Activated CD4-positive, alpha-beta T cell treated with anti-CD3 and anti-CD28 coated beads, Interleukin-2, amount 50 U/mL, for 24 hours (primary cell): ENCODE results near the gene NKG7.

Source experiments
- DNase-seq, 2 donors: peaks; one replicate each; pipeline ENCODE4 v3.0.0-alpha.2; 2020; ENCODE audit warnings: low read depth in 1 of 2, low spot score in 1 of 2

Gene NKG7

DNA sequence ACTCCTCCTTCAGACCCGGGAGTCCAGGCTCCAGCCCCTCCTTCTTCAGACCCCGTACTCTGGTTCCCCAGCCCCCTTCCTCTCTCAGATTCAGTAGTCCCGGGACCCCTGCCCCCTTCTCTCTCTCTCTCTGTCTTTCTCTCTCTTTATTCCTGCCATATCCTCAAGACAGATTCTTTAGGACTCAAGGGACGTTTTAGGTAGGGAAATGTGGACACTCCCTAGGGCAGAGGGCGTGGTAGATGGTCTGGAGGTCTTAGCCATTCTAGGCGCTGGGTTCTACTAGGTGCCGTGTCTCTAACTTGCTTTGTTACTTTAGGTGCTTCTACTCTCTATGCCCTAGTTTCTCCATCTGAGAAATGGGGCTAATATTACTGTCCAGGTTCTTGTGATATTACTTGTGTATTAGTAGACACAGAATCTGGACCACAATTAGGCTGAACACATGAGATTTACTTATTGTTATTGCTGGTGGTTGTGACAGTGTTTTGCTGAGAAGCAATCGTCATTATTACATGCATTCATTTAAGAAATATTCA lies 18.7 kb upstream of the NKG7 start:
- no peak for DNase-seq

DNA sequence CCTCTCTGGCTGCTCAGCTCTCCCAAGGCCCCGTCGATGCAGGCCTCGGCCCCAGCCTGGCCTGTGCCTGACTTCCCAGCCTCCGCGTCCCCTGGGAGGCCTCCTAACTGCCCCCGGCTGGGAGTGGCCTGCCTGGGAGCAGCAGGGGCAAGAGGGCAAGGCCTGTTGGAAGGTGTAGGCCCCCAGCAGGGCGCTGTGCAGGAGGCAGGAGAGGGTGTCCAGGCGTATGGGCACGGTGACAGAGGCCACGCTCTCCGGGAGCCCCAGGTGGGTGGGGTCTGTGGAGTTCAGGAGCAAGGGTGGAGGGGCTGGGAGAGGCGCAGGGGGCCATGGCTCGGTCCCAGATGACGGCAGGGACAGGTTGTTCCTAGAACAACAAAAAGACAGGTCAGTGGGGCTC lies 16.7 kb upstream of the NKG7 start:
- DNase-seq = no peak

DNA sequence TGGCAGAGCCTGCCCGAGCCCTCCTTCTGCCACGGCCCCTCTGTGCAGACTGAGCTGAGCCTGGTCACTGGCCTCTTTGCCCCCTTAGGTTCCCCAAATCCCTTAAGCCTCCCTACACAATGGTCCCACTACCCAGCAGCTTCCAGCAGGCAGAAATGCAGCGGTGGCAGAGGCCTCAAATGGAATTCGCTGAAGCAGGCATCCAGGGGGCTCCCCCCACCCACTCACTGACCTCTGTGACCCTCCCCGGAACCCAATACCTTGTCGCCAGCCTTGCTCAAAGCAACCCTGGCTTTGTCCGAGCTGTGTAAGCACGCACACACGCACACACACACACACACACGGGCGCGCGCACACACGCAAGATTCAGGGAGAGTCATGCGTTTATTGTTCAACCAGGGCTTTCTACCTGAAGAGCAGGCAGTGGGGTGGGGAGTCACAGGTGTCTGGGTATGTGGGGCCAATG lies 15.5 kb upstream of the NKG7 start, which contains the start of gene LIM2:
Gene LIM2 (minus strand): TSS at position 51 of the 466 bp plus-strand sequence. CDS start 531 bp downstream, outside the sequence.
- DNase-seq = no peak

DNA sequence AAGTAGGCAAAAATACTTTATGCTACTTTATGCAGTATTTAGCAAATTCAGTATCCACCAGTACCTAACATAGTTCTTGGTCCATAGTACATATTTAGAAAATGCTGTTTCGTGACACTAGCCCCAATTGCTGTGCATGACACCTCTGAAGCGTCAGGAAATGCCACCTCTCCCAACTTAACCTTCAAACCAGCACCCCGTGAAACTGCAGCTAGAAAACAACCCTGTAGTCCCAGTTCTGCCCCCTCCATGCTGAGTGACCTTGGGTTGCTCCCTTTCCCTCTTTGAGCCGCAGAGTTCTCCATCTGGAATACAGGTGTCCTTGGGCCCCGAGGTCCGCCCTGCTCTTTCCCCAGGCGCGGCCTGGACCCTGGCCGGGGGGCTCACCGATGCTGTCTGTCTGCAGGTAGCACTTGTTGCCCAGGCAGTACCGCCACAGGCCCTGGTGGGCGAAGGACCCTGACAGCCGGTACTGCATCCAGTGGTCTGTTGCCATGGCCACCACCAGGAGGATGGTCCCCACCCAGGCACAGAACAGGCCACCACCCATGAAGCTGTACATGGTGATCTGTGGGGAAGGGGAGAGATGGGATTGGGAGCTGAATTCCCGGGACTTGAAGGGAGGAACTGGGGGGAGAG lies 14.5 kb upstream of the NKG7 start:
- no peak for DNase-seq

DNA sequence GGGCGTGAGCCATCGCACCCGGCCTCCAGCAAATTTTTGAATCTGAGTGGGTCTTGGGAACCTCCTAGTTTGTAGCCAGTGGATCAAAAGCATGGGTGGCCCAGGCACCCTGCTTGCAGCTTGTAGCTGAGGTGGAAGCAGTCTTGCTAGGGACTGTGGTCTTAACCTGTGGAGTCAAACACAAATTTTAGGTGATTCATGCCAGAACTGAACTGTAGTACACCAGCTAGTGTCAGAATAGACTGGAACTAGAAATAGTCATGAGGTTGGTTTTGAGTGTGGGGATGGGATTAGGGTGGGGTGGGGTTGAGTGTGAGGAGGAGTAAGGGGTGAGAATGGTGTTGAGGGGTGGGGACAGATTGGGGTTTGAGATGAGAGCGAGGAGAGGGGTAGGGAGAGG lies 9.6 kb upstream of the NKG7 start:
- DNase-seq = no peak

DNA sequence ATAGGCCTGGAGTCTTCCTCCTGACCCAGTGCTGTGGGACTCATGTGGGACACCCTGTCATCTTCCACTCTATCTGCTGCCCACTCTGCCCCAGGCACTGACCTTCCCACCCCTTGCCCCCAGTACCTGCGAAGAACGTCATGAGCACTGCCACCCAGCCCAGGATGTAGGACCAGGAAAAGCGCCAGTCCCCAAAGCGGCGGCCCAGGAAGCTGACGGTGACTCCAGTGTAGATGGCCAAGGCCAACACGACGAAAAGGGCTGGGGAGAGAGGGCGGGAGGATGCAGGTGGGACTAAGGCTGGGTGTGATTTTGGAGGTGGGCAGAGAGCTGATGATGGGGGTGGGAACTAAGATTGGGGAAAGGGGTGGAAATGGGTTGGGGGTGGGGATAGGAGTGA lies 7.9 kb upstream of the NKG7 start:
- no peak for DNase-seq

DNA sequence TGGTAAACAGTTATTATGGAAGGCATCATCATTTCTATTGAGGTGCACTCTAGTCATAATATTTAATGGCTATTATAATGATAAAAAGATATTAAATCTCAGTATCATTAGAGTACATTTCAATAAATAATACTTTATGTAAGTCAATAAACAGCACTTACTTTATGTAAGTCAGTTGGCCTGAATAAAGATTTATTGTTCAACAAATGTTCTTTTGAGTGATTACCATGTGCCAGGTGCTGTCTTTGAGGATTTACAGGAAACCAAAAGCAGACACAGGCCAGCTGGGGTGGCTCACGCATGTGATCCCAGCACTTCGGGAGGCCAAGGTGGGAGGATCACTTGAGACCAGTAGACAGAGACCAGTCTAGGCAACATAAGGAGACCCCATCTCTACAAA lies 5.0 kb upstream of the NKG7 start:
- no peak for DNase-seq

DNA sequence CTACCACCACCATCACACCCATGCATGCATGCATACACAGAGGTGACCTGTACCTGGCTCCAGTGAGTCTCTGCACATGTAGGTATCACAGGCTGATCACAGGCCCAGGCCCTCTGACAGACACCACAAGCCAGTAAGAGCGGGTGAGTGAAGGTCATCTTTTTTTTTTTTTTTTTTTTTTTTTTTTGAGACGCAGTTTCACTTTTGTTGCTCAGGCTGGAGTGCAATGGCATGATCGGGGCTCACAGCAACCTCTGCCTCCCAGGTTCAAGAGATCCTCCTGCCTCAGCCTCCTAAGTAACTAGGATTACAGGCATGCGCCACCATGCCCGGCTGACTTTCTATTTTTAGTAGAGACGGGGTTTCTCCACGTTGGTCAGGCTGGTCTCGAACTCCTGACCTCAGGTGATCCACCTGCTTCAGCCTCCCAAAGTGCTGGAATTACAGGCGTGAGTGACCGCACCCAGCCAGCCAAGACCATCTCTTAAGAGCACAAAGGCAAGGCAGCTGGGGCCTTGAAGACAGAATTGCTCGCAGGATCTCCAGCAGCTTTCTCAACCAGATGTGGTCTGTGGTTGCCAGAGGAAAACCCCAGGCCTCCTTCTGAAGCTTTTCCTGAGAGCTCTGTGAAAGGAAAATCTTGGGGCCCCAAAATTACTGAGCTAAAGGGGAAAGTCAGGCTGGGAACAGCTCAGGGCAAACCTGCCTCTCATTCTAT lies 3.2 kb upstream of the NKG7 start:
- peak in 1 of 2 donors; percentile 52 for DNase-seq

DNA sequence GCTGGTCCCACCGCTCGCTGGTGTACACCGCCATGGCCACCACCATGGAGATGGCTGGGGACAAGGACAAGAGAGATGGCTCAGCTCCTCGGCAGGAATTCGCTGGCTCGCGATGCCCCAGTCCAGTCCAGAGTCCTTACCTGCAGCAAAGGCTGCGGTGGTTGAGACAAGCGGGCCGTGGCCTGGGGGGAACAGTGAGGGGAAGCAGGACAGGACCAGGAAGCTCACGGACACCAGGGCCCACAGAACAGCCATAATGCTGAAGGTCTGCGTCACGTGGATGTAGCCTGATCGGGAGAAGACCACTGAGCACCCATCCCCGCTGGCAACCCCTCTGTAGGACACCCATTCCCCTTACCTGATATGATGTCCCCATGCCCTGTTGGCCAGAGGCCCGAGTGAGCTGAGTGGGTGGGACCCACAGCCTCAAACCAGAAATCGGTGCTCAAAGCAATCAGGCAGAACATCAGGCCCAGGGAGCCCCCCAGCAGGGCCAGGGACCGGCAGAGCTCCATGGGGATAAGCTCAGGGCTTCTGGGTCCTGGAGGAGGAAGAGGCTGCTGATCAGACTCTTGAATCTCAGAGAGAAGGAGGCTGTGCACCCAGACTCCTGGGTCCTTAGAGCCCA lies 319 bp downstream of the NKG7 start:
- no peak for DNase-seq

DNA sequence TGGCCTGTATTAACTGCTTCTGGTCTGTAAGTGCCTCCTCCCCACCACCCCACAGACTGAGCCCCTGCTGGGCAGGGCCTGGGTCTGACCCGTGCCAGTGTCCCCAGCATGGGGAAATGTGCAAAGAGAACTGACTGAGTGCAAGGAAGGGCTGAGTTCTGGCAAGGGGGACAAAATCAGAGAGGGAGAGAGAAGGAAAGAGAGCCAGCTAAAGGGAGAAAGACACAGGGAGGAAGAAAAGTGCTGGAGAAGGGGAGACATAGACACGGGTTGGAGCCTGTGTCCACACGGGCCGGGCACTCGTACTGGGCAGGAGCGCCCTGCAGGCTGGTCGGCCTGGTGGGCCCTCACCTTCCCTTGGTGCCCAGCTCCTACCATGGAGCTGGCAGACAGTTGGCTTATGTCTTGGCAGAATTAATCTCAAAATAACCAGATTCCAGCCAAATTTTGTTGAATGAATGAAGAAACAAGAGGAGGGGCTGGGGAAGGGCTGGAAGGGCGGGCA lies 1.2 kb downstream of the NKG7 start:
- DNase-seq = no peak

DNA sequence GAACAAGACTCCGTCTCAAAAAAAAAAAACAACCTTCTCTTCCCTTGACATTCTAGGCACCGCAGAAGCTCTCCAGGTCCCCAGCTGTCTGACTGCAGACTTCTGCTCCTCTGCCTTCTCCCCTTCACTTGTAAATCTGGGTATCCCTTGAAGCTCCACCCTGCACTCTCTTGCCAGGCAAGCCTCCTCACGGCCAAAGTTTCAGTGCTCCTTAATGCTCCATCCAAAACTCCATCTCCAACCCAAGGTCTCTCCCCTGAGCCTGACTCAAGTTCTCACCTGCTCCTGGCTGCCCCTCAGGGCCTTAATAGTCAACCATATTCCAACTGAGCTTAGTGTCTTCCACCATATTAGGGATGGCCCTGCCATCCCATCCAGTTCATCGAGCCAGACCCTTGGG lies 2.2 kb downstream of the NKG7 start:
- DNase-seq = no peak

DNA sequence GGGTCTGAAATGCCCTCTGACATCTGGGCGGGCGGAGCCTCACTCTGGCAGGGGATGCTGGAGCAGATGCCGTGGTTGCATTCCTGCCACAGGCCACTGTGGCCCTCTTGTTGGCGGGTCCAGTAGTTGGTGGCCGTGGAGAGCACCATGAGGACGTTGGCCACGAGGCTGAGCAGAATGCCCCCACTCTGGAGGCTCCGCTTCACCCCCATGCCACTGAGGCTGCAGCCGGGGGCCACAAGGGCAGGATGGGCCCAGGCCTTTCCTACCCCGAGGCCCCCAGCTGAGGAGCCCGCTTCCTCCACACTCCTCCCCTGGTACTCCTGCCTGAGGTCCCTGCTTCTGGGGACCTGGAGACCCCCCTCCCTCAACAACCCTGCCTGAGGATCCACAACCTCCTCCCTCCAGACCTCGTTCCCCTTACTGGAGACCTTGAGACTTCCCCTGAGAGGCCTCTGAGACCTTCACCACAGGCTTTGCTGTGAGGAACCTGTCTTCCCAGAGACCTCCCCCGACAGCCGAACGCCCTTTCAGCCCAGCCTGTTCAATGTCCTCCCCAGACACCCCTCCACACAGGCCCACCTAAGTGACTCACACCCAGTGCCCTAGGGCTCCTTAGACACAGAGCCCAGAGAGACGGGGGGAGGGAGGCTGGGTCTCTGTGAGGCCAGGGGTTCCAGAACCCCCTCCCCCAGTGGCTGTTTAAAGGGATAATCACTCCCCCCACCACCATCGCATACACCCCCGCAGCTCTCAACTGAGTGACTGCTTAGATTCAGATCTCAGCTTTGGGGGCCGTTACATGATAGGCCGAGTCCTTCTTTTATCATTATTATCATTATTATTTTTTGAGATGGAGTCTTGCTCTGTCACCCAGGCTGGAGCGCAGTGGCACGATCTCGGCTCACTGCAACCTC lies 3.8 kb downstream of the NKG7 start, which contains the start of gene CLDND2:
Gene CLDND2 (minus strand): TSS at position 638 of the 917 bp plus-strand sequence. CDS start 426 bp downstream, at position 212.
- peak in 1 of 2 donors; percentile 13 for DNase-seq

DNA sequence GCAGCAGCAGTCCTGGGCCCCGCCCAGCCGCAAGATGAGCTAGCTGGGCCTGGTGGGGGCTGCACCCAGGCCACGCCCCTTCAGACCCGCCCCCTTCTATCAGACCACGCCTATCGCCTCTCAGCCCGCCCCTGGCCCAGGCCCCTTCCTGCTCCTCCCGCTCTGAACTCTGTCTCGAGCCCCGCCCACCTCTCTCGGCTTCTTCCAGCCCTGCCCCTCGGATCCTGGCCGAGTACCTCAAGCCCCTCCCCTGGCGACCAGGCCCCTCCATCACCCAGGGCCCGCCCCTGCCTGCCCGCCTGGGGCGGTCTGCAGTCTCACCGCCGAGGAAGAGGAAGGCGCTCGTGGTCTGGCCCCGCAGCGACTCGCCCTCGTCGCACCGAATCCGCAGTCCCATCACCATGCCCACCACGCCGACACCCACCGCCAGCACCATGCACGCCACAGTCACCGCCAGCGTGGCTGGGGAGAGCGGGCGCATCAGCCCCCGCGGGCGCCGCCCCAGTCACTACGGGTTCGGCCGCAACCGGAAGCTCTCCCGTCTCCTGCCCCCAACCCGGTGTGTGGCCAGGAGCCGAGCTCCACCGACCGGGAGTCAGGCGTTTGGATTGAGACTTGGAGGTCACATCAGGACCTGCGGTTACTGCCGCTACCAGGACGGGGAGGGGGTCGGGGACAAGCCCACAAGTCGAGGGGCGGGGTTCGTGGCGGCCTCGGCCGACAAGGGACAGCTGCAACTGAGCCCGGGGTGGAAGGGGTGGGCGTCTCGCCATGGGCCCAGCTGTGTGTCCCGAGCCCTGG lies 4.7 kb downstream of the NKG7 start:
- DNase-seq = peak; percentile 96 to 98

DNA sequence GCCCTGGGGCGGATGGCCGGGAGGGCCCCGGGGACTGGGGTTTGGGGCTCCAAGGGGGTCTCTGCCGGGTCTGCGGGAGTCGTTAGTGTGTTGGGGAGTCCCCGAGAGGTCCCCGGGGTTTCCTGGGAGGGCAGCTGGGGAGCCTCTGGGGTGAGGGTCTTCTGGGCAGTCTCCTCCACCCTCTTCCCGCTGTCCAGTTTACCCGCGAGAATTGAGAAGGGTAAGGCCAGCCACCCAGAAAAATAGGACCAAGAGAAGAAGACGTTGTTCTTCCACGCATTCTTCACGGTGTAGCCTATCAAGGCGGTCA lies 5.2 kb downstream of the NKG7 start:
- DNase-seq = peak in 1 of 2 donors; percentile 22

DNA sequence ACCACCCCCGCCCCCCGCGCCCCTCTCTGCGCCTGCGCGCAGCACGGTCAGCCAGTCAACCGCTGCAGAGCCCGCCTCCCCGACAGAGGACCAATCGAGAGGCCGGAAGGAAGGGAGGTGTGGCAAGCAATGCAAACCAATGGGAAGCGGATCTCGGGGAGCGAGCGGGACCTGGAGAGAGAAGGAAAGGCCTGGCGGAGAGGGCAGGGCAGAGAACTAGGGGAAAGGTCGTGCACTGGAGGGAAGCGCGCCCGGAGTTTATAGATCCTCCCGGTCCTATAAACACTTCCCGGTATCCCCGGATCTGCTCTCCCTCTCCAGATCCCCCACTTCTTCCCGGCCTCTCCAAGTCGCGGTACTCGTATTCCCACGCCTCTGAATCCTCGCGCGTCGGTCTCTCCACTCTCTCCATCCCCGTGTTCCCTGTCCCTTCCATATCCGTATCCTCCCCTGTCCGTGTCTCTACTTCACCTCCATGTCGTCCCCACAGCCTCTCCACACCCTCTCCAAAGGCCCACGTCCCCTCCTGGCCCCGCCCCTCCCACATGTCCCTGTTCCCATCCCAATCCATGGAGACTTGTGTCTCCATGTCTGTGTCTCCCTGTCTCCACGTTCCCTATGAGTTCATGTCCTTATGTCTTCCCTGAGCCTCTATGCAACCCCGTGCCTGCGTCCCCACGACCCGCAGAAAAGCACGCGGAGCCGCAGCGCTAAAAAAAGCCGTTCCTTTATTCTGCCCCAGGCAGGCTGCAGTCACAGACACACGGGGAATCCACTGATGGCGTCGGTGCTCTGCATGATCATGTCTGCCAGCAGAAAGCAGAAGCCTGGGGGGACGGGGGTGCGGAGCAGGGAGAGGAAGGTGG lies 5.8 kb downstream of the NKG7 start:
- DNase-seq = peak; percentile 82 to 93

DNA sequence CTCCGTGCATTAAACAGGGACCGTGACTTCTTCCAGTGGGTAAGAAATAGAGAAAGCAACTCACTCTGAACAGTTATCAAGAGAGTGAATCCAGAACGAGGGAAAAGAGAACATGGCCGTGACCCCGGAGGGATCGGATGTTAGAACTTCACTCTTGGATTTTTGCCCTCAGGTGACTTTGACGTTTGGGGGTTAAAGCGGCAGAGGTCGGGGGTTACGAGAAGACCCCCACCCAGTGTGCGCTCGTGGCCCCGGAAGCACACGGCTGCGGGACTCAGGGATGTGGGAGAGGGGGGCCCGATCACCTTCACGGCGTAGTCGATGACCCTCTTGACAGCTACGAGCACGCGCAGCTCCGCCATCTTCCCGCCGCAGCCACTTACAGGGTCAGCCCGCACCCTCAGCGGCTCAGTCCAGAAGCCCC lies 6.5 kb downstream of the NKG7 start, which contains the start of gene ETFB:
Gene ETFB (minus strand): TSS at position 424 of the 424 bp plus-strand sequence. CDS start 62 bp downstream, at position 362.
- DNase-seq = no peak

DNA sequence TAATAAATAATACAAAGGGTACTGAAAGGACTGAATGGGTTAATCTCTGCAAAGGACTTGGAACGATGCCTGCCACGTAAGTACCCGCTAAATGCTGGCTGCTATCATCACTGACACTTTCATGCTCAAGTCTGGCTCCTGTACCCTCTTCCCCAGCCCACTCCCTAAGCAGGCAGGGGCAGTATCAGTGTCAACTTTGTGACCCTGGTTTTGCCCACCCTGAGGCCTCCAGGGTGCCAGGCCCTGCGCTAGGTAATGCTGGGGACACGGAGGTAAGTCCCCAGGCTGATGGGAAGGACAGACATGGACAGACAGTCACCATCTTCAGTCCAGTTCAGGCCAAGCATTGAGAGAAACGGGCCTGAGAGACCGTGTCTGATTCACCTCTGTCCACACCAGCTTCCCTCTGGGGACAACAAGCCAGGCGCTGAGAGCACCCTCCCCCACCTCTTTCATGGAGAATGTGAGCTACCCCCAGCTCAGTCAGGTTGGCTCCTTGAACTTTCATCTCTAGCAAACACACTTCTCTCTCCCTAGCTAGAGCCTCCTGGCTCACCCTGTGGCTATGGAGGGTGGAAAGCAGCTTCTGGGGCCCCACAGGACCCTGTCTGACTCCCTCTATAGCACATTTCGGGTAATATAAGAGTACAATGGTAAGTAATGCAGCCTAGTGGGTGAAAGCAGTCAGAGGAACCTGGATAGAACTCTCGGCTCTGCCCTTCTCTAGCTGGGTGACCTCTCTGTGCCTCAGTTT lies 7.1 kb downstream of the NKG7 start:
- no peak for DNase-seq
